Kidney capillary endothelial cell (primary cell): ENCODE measurements around the gene KIF5C.

Experiments
- DNase-seq: peaks from one replicate; pipeline ENCODE4 v3.0.0-alpha.2; 2018; ENCODE audit warnings: low spot score

KIF5C gene

GRCh38 chr2:148924514-148925178, 49.6 kb downstream of the KIF5C start:
- DNase-seq: no peak

GRCh38 chr2:148926291-148926961, 51.4 kb downstream of the KIF5C start:
- peak; percentile 33 for DNase-seq

GRCh38 chr2:148926981-148927401, 52.0 kb downstream of the KIF5C start:
- DNase-seq: no peak

- DNase-seq: no peak
These were observed 53.4 kb downstream of the KIF5C start for GRCh38 chr2:148928395-148928794.

- no peak for DNase-seq
These were observed 55.2 kb downstream of the KIF5C start for GRCh38 chr2:148930046-148930775.

GRCh38 chr2:148932536-148932935, 57.5 kb downstream of the KIF5C start:
- DNase-seq: no peak

- DNase-seq: no peak
These were observed 58.4 kb downstream of the KIF5C start for GRCh38 chr2:148933456-148933855.

GRCh38 chr2:148935791-148936190, 60.8 kb downstream of the KIF5C start:
- no peak for DNase-seq

- no peak for DNase-seq
These were observed 61.9 kb downstream of the KIF5C start for GRCh38 chr2:148936857-148937450.

GRCh38 chr2:148939271-148939670, 64.2 kb downstream of the KIF5C start:
- DNase-seq: no peak

GRCh38 chr2:148943097-148943496, 68.1 kb downstream of the KIF5C start:
- no peak for DNase-seq

GRCh38 chr2:148944536-148944935, 69.5 kb downstream of the KIF5C start:
- DNase-seq: no peak

- DNase-seq: no peak
These were observed 72.3 kb downstream of the KIF5C start for GRCh38 chr2:148947299-148947698.

GRCh38 chr2:148948868-148949267, 73.8 kb downstream of the KIF5C start:
- DNase-seq: no peak

GRCh38 chr2:148949348-148949747, 74.3 kb downstream of the KIF5C start:
- no peak for DNase-seq

GRCh38 chr2:148952621-148953020, 77.6 kb downstream of the KIF5C start:
- DNase-seq: no peak

- no peak for DNase-seq
These were observed 78.4 kb downstream of the KIF5C start for GRCh38 chr2:148953426-148953825.

GRCh38 chr2:148954536-148954935, 79.5 kb downstream of the KIF5C start:
- DNase-seq: no peak

GRCh38 chr2:148955798-148956197, 80.8 kb downstream of the KIF5C start:
- DNase-seq: no peak

GRCh38 chr2:148957023-148957422, 82.0 kb downstream of the KIF5C start:
- DNase-seq: no peak

GRCh38 chr2:148959745-148960144, 84.7 kb downstream of the KIF5C start:
- DNase-seq: no peak

- DNase-seq: no peak
These were observed 85.5 kb downstream of the KIF5C start for GRCh38 chr2:148960483-148960882.

GRCh38 chr2:148963461-148963860, 88.4 kb downstream of the KIF5C start:
- no peak for DNase-seq
